H9 (cell line): Measurements from ENCODE around the gene MAST1. TPM values are rescaled to one million over a fixed set of nuclear protein-coding genes. Genes with fewer than 3 reads are reported as not detected.

ENCODE experiments used
- DNase-seq: peaks from one replicate; pipeline ENCODE4 v3.0.0-alpha.2; 2017
- H2AFZ ChIP-seq: one replicate; pipeline ENCODE4 v1.6.1; 2013; ENCODE audit warnings: mild to moderate bottlenecking, low read length, control low read depth, moderate library complexity
- H2AK5ac ChIP-seq: 2 replicates; pipeline ENCODE4 v1.6.1; 2013; ENCODE audit warnings: low read length, control low read depth, mixed read lengths; ENCODE audit not compliant: insufficient read length
- H2BK120ac ChIP-seq: one replicate; pipeline ENCODE4 v1.6.1; 2013; ENCODE audit warnings: low read depth, mild to moderate bottlenecking, low read length, control low read depth, inconsistent platforms; ENCODE audit not compliant: poor library complexity, severe bottlenecking
- H2BK12ac ChIP-seq: 2 replicates; pipeline ENCODE4 v1.6.1; 2013; ENCODE audit warnings: low read length, control low read depth, mixed read lengths, low read depth; ENCODE audit not compliant: insufficient read length
- H2BK15ac ChIP-seq: 2 replicates; pipeline ENCODE4 v1.6.1; 2013; ENCODE audit warnings: low read depth, low read length, control low read depth
- H2BK20ac ChIP-seq: one replicate; pipeline ENCODE4 v1.6.1; 2013; ENCODE audit warnings: low read depth, mild to moderate bottlenecking, low read length, control low read depth, inconsistent platforms; ENCODE audit not compliant: poor library complexity, severe bottlenecking
- H2BK5ac ChIP-seq: 2 replicates; pipeline ENCODE4 v1.6.1; 2013; ENCODE audit warnings: low read length, control low read depth, mixed read lengths; ENCODE audit not compliant: insufficient read length
- H3K14ac ChIP-seq: 2 replicates; pipeline ENCODE4 v1.6.1; 2013; ENCODE audit warnings: low read length, control low read depth; ENCODE audit not compliant: insufficient read depth
- H3K18ac ChIP-seq: 2 replicates; pipeline ENCODE4 v1.6.1; 2013; ENCODE audit warnings: low read depth, mild to moderate bottlenecking, mixed read lengths, low read length, control low read depth; ENCODE audit not compliant: insufficient read length
- H3K23ac ChIP-seq: 2 replicates; pipeline ENCODE4 v1.6.1; 2013; ENCODE audit warnings: low read length, control low read depth, mixed read lengths, low read depth; ENCODE audit not compliant: insufficient read length
- H3K23me2 ChIP-seq: 2 replicates; pipeline ENCODE4 v1.6.1; 2013; ENCODE audit warnings: low read depth, mild to moderate bottlenecking, mixed read lengths, low read length, control low read depth; ENCODE audit not compliant: insufficient read length, poor library complexity, severe bottlenecking
- H3K27ac ChIP-seq: 2 replicates; pipeline ENCODE4 v1.5.1; 2013; ENCODE audit warnings: low read length, control low read depth, mixed read lengths, low read depth; ENCODE audit not compliant: insufficient read length
- H3K27me3 ChIP-seq: 2 replicates; pipeline ENCODE4 v1.6.1; 2013; ENCODE audit warnings: low read length, control low read depth, inconsistent platforms; ENCODE audit not compliant: insufficient read depth
- H3K4ac ChIP-seq: 2 replicates; pipeline ENCODE4 v1.6.1; 2013; ENCODE audit warnings: low read depth, mild to moderate bottlenecking, control low read depth, inconsistent platforms, low read length, moderate library complexity
- H3K4me1 ChIP-seq: 2 replicates; pipeline ENCODE4 v1.6.1; 2013; ENCODE audit warnings: low read length, control low read depth, inconsistent platforms; ENCODE audit not compliant: insufficient read depth
- H3K4me2 ChIP-seq: 2 replicates; pipeline ENCODE4 v1.6.1; 2013; ENCODE audit warnings: low read length, control low read depth, mixed read lengths; ENCODE audit not compliant: insufficient read length, insufficient read depth
- H3K56ac ChIP-seq: 2 replicates; pipeline ENCODE4 v1.6.1; 2013; ENCODE audit warnings: low read depth, mild to moderate bottlenecking, mixed read lengths, low read length, control low read depth; ENCODE audit not compliant: insufficient read length
- H3K79me1 ChIP-seq: 2 replicates; pipeline ENCODE4 v1.6.1; 2013; ENCODE audit warnings: low read depth, mild to moderate bottlenecking, moderate library complexity, low read length, control low read depth, inconsistent platforms; ENCODE audit not compliant: insufficient read depth, poor library complexity, severe bottlenecking
- H3K79me2 ChIP-seq: 2 replicates; pipeline ENCODE4 v1.6.1; 2013; ENCODE audit warnings: low read length, control low read depth, inconsistent platforms; ENCODE audit not compliant: insufficient read depth
- H3K9ac ChIP-seq: 2 replicates; pipeline ENCODE4 v1.6.1; 2013; ENCODE audit warnings: low read length, control low read depth, mixed read lengths; ENCODE audit not compliant: insufficient read length; ENCODE audit errors: extremely low read depth
- H3K9me3 ChIP-seq: one replicate; pipeline ENCODE4 v1.6.1; 2013; ENCODE audit warnings: low read depth, low read length, inconsistent platforms; ENCODE audit not compliant: control insufficient read depth
- H3T11ph ChIP-seq: one replicate; pipeline ENCODE4 v1.6.1; 2013; ENCODE audit warnings: mild to moderate bottlenecking, low read length, control low read depth, inconsistent platforms
- H4K20me1 ChIP-seq: one replicate; pipeline ENCODE4 v1.6.1; 2013; ENCODE audit not compliant: control insufficient read depth, insufficient read length, insufficient read depth
- H4K5ac ChIP-seq: 2 replicates; pipeline ENCODE4 v1.6.1; 2013; ENCODE audit warnings: low read depth, mild to moderate bottlenecking, mixed read lengths, low read length, control low read depth; ENCODE audit not compliant: insufficient read length
- H4K8ac ChIP-seq: replicated peaks from 2 replicates; pipeline ENCODE4 v1.6.1; 2013; ENCODE audit warnings: low read length, control low read depth, mixed read lengths, low read depth; ENCODE audit not compliant: insufficient read length
- H4K91ac ChIP-seq: 2 replicates; pipeline ENCODE4 v1.6.1; 2013; ENCODE audit warnings: low read depth, mild to moderate bottlenecking, moderate library complexity, mixed read lengths, low read length, control low read depth; ENCODE audit not compliant: insufficient read length
- H3K27ac Mint-ChIP-seq, 3 experiments: 2 replicates in 2 of 3; 3 replicates in 1 of 3; pipeline ENCODE4 v1.8.0; 2020 to 2021; ENCODE audit warnings: mixed read lengths in 3 of 3, mild to moderate bottlenecking in 1 of 3, moderate library complexity in 1 of 3
- H3K27me3 Mint-ChIP-seq: 2 replicates; pipeline ENCODE4 v1.8.0; 2021; ENCODE audit warnings: low read depth, mild to moderate bottlenecking, moderate library complexity, mixed read lengths
- H3K36me3 Mint-ChIP-seq, 3 experiments: 2 replicates in 2 of 3; 3 replicates in 1 of 3; pipeline ENCODE4 v1.8.0; 2020 to 2021; ENCODE audit warnings: low read depth in 3 of 3, mixed read lengths in 3 of 3; ENCODE audit not compliant: insufficient read depth in 1 of 3
- H3K4me1 Mint-ChIP-seq, 2 experiments: 2 replicates each; pipeline ENCODE4 v1.8.0; 2020; ENCODE audit warnings: mixed read lengths in 2 of 2
- H3K4me3 Mint-ChIP-seq, 2 experiments: 2 replicates in 1 of 2; 3 replicates in 1 of 2; pipeline ENCODE4 v1.8.0; 2020 to 2021; ENCODE audit warnings: mild to moderate bottlenecking in 2 of 2, mixed read lengths in 2 of 2, moderate library complexity in 1 of 2
- H3K9me3 Mint-ChIP-seq, 2 experiments: 2 replicates in 1 of 2; 3 replicates in 1 of 2; pipeline ENCODE4 v1.8.0; 2020; ENCODE audit warnings: mild to moderate bottlenecking in 2 of 2, mixed read lengths in 2 of 2, moderate library complexity in 1 of 2
- WGBS: extraction: QIAGEN DNeasy Blood & Tissue Kit; methylation state at CpG from one replicate; pipeline ENCODE4 v1.1.7; 2013; ENCODE audit warnings: missing lambda C conversion rate, low lambda C conversion rate, mixed read lengths; ENCODE audit not compliant: insufficient read length; ENCODE audit errors: extremely low coverage; 5-methylcytosine and 5-hydroxymethylcytosine counted together
- total RNA-seq: library from RNA; stranded (reverse); gene quantifications from 2 replicates; pipeline ENCODE4 v1.2.1, GENCODE V29; 2021
- TF ChIP-seq, protein P1 (sequence below): fragments of 200-600 bp; sonication (generic); conservative IDR thresholded peaks from 3 replicates; pipeline ENCODE4 v1.8.0; 2021; ENCODE audit warnings: antibody characterized with exemption, mild to moderate bottlenecking

MAST1 gene
- total RNA-seq, 1 experiment from 2014 or later = 15.1 TPM

DNA sequence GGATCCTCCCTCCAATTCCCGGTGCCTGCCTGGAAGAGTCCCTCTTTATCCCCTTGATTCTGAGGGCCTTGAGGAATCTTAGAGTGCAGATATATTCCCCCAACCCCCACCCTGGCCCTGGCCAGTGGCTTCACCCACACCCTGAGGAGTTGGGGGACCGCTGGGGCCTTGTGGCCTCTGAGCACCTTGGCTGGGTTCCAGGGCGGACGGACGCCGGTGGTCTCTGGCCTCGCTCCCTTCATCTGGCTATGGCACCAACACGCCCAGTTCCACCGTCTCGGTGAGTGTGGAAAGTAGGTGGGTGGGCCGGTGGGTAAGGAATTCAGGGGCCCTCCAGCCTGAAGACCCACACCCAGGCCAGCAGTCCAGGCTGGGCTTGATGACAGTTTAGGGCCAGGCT, 5.0 kb downstream of the MAST1 start:
- Histone ChIP-seq H3K9me3 (no peaks in the 10 kb centered on the region), H3K4me2 (no peak overlapping the region), H3K23me2 (no peaks in the 10 kb centered on the region), H2BK5ac (no peak overlapping the region), H3K14ac (no peak overlapping the region), H2BK15ac (no peak overlapping the region), H2BK12ac (no peak overlapping the region), H2BK120ac (no peak overlapping the region), H4K20me1 (no peaks in the 10 kb centered on the region), H3K27ac (no peak overlapping the region), H2AK5ac (no peak overlapping the region), H3K23ac (no peak overlapping the region), H2BK20ac (no peak overlapping the region), H3K79me2 (no peaks in the 10 kb centered on the region), H4K91ac (no peak overlapping the region), H3T11ph (no peak overlapping the region), H4K5ac (no peak overlapping the region), H3K18ac (no peak overlapping the region), H3K4me1 (0 out of 2 replicates have a peak, but pooled peaks cover 2% of the 10 kb centered on the region), H3K79me1 (no peaks in the 10 kb centered on the region), H4K8ac (no peak overlapping the region), H3K4ac (no peak overlapping the region), H2AFZ (no peak overlapping the region), H3K9ac (no peak overlapping the region), H3K27me3 (no peaks in the 10 kb centered on the region), H3K56ac (no peak overlapping the region)
- no peaks in the 10 kb centered on the region for H3K9me3 Mint-ChIP-seq
- peaks cover 27 to 30% of the 10 kb centered on the region in 2 experiments for H3K4me1 Mint-ChIP-seq
- WGBS = no CpG with 5 or more reads among the region's 11 CpGs
- H3K27me3 Mint-ChIP-seq = peaks cover 13% of the 10 kb centered on the region
- H3K4me3 Mint-ChIP-seq = no peak overlapping the region
- TF ChIP-seq, protein P1, sequence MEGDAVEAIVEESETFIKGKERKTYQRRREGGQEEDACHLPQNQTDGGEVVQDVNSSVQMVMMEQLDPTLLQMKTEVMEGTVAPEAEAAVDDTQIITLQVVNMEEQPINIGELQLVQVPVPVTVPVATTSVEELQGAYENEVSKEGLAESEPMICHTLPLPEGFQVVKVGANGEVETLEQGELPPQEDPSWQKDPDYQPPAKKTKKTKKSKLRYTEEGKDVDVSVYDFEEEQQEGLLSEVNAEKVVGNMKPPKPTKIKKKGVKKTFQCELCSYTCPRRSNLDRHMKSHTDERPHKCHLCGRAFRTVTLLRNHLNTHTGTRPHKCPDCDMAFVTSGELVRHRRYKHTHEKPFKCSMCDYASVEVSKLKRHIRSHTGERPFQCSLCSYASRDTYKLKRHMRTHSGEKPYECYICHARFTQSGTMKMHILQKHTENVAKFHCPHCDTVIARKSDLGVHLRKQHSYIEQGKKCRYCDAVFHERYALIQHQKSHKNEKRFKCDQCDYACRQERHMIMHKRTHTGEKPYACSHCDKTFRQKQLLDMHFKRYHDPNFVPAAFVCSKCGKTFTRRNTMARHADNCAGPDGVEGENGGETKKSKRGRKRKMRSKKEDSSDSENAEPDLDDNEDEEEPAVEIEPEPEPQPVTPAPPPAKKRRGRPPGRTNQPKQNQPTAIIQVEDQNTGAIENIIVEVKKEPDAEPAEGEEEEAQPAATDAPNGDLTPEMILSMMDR = no peak
- no peak for DNase-seq
- no peak overlapping the region for H3K27ac Mint-ChIP-seq
- H3K36me3 Mint-ChIP-seq = peaks cover 5 to 13% (median 8%) of the 10 kb centered on the region in 3 experiments; a peak in 6 of 7 replicates
